ENCODE results near the gene SNRK.

SNRK gene

DNA sequence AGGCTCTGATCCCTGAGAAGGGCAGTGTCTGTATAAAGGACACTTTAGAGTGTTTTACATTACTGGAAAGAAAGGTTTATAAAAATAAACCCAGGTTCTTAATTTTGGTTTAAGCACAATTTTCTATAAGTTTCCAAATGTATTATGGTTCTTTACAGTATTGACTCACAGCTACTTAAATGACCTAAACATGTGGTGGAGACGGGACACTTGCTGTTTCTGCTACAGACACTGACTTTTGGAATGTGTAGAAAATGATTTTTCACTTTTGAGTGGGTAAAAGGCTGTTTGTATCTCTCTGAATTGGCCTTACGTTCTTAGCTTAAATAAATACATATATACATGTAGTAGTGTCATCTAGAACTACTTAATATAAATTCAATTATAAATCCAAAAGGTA lies 55.4 kb downstream of the SNRK start:
- Histone ChIP-seq H3K36me3 (ENCODE audit: control insufficient read depth, insufficient read depth, low read length) (peaks cover 1% of the 10 kb centered on the region), H3K4me3 (replicated peaks; ENCODE audit: low read depth, low read length) (no peak overlapping the region)

GRCh38 chr3:43343185-43343584 lies 56.8 kb downstream of the SNRK start:
- Histone ChIP-seq H3K4me3 (replicated peaks; ENCODE audit: low read depth, low read length) (no peak overlapping the region), H3K36me3 (ENCODE audit: control insufficient read depth, insufficient read depth, low read length) (peaks cover 9% of the 10 kb centered on the region), H3K27me3 (replicated peaks; ENCODE audit: control insufficient read depth, insufficient read depth, low read length) (no peaks in the 10 kb centered on the region)
- no peak for DNase-seq (ENCODE audit: extremely low read depth, insufficient read length)
- TF ChIP-seq CTCF (IDR thresholded peaks at IDR 0.05; ENCODE audit: insufficient read depth, low read length, poor library complexity, severe bottlenecking) = no peak

More for the DNA sequence above, 55.4 kb downstream of the SNRK start:
- no peak for DNase-seq (ENCODE audit: extremely low read depth, insufficient read length)
- TF ChIP-seq CTCF (IDR thresholded peaks at IDR 0.05; ENCODE audit: insufficient read depth, low read length, poor library complexity, severe bottlenecking) = no peak
- H3K27me3 ChIP-seq (replicated peaks; ENCODE audit: control insufficient read depth, insufficient read depth, low read length) = no peaks in the 10 kb centered on the region

GRCh38 chr3:43343815-43344214 lies 57.5 kb downstream of the SNRK start:
- Histone ChIP-seq H3K4me3 (replicated peaks; ENCODE audit: low read depth, low read length) (no peak overlapping the region), H3K27me3 (replicated peaks; ENCODE audit: control insufficient read depth, insufficient read depth, low read length) (no peaks in the 10 kb centered on the region), H3K36me3 (ENCODE audit: control insufficient read depth, insufficient read depth, low read length) (peaks cover 12% of the 10 kb centered on the region)
- no peak for TF ChIP-seq CTCF (IDR thresholded peaks at IDR 0.05; ENCODE audit: insufficient read depth, low read length, poor library complexity, severe bottlenecking)
- no peak for DNase-seq (ENCODE audit: extremely low read depth, insufficient read length)

DNA sequence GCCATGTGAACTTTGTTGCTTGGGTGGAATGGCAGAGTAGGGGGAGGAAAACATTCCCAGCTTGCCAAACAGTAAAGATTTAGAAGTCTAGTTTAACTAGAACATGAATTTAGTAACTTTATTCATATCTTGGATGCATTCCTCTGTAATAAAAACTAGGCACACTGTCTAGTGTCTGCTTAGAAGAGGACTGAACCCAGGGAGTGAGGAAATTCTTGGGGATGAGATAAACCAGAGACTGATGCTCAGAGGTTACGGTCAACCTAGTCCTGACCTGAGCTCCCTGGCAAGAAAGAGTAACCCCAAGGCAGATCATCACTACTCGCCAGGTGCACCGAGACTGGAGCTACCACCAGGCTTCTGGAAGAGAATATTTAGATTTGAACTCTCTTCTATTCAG lies 58.2 kb downstream of the SNRK start:
- no peak overlapping the region for H3K4me3 ChIP-seq (replicated peaks; ENCODE audit: low read depth, low read length)
- H3K36me3 ChIP-seq (ENCODE audit: control insufficient read depth, insufficient read depth, low read length) = peaks cover 13% of the 10 kb centered on the region
- no peaks in the 10 kb centered on the region for H3K27me3 ChIP-seq (replicated peaks; ENCODE audit: control insufficient read depth, insufficient read depth, low read length)
- no peak for DNase-seq (ENCODE audit: extremely low read depth, insufficient read length)
- TF ChIP-seq CTCF (IDR thresholded peaks at IDR 0.05; ENCODE audit: insufficient read depth, low read length, poor library complexity, severe bottlenecking) = no peak

GRCh38 chr3:43345246-43345645 lies 58.9 kb downstream of the SNRK start:
- no peak for DNase-seq (ENCODE audit: extremely low read depth, insufficient read length)
- no peaks in the 10 kb centered on the region for H3K27me3 ChIP-seq (replicated peaks; ENCODE audit: control insufficient read depth, insufficient read depth, low read length)
- peaks cover 12% of the 10 kb centered on the region for H3K36me3 ChIP-seq (ENCODE audit: control insufficient read depth, insufficient read depth, low read length)
- TF ChIP-seq CTCF (IDR thresholded peaks at IDR 0.05; ENCODE audit: insufficient read depth, low read length, poor library complexity, severe bottlenecking) = no peak
- no peak overlapping the region for H3K4me3 ChIP-seq (replicated peaks; ENCODE audit: low read depth, low read length)

GRCh38 chr3:43345877-43346276 lies 59.5 kb downstream of the SNRK start:
- Histone ChIP-seq H3K27me3 (replicated peaks; ENCODE audit: control insufficient read depth, insufficient read depth, low read length) (no peaks in the 10 kb centered on the region), H3K4me3 (replicated peaks; ENCODE audit: low read depth, low read length) (no peak overlapping the region), H3K36me3 (ENCODE audit: control insufficient read depth, insufficient read depth, low read length) (peaks cover 12% of the 10 kb centered on the region)
- DNase-seq (ENCODE audit: extremely low read depth, insufficient read length) = no peak
- no peak for TF ChIP-seq CTCF (IDR thresholded peaks at IDR 0.05; ENCODE audit: insufficient read depth, low read length, poor library complexity, severe bottlenecking)

Data from GM06990 (cell line).